ENCODE results near the gene NSFL1C. TPM values are rescaled to one million over a fixed set of nuclear protein-coding genes. Genes with fewer than 3 reads are reported as not detected.
A peak's percentile ranks its signal among the peaks of the same experiment; 100 is the strongest.

The NSFL1C gene
- total and polyA plus RNA-seq, 2 experiments from 2014 or later = 46.2 to 102 TPM

DNA sequence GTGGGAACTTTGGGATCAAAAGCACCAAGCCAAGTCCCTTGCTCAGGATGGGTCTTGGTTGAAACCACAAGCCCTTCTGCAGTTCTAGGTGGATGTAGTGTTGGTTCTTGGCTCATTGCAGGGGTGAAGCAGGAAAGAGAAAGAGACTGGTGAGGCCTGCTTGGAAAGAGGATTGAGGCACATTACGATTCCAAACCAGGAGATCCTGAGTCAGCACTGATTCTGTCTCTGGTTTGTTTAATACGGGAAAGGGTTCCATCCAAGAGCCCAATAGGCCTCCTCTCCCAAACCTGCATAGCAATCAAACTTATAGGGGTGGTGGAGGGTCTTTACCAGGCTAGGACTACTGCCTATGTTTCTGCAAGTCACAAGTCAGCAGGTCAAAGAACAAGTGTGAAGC lies 24.3 kb downstream of the NSFL1C start:
- H3K27me3 ChIP-seq = no peaks in the 10 kb centered on the region
- TF ChIP-seq, protein P1, sequence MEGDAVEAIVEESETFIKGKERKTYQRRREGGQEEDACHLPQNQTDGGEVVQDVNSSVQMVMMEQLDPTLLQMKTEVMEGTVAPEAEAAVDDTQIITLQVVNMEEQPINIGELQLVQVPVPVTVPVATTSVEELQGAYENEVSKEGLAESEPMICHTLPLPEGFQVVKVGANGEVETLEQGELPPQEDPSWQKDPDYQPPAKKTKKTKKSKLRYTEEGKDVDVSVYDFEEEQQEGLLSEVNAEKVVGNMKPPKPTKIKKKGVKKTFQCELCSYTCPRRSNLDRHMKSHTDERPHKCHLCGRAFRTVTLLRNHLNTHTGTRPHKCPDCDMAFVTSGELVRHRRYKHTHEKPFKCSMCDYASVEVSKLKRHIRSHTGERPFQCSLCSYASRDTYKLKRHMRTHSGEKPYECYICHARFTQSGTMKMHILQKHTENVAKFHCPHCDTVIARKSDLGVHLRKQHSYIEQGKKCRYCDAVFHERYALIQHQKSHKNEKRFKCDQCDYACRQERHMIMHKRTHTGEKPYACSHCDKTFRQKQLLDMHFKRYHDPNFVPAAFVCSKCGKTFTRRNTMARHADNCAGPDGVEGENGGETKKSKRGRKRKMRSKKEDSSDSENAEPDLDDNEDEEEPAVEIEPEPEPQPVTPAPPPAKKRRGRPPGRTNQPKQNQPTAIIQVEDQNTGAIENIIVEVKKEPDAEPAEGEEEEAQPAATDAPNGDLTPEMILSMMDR (IDR thresholded peaks at IDR 0.05; ENCODE audit: low read depth, low read length) = no peak
- H3K36me3 ChIP-seq = peaks cover 48% of the 10 kb centered on the region
- no peaks in the 10 kb centered on the region for H3K4me1 ChIP-seq (ENCODE audit: low read depth)
- no peak overlapping the region for H3K27ac ChIP-seq
- H3K9me3 ChIP-seq (ENCODE audit: low read depth) = no peaks in the 10 kb centered on the region
- no peak for DNase-seq (ENCODE audit: low read depth in 1 of 2, low spot score in 1 of 2)
- no peak overlapping the region for H3K4me3 ChIP-seq

DNA sequence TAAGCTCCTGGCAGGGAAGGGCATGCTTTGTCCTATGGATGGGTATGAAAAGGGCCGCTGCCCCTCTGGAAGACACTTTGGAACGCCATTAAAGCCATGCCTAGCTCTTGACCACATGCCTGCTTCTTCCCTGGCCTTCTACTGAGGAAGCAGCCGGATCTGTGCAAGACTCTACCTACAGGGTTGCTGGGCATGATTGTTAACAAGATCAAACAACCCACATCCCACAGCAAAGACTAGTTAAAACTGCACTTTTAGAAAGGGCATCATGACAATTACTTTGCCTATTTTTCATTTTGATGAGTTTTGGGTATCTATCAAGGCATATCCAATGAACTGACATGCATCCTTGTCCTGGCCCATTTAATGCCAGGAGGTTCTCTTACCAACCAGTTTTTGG lies 25.5 kb downstream of the NSFL1C start:
- Histone ChIP-seq H3K4me3 (no peak overlapping the region), H3K27me3 (no peaks in the 10 kb centered on the region), H3K4me1 (ENCODE audit: low read depth) (no peaks in the 10 kb centered on the region), H3K27ac (no peak overlapping the region), H3K9me3 (ENCODE audit: low read depth) (no peaks in the 10 kb centered on the region), H3K36me3 (peaks cover 40% of the 10 kb centered on the region)
- DNase-seq (ENCODE audit: low read depth in 1 of 2, low spot score in 1 of 2) = no peak
- TF ChIP-seq, protein P1 (IDR thresholded peaks at IDR 0.05; ENCODE audit: low read depth, low read length) = no peak

DNA sequence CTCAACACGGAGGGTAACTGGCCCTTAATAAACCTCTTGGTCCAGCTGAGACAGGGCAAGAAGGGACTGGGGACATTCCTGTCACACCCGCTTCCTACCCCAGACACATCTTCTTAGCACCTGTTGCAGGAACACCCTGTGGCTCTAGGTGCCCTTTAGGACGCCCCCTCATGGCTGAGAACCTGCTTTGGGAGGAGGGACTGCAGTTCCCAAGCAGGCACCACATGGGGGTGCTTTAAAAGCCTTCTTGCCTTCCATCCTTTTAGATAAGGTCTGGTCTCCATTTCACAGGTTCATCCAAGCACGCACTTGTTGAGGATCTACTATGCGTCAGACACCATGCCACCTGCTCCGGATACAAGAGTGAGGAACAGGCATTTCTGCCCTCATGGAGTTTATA lies 26.6 kb downstream of the NSFL1C start:
- no peaks in the 10 kb centered on the region for H3K27me3 ChIP-seq
- no peaks in the 10 kb centered on the region for H3K4me1 ChIP-seq (ENCODE audit: low read depth)
- DNase-seq (ENCODE audit: low read depth in 1 of 2, low spot score in 1 of 2) = peak in 1 of 2 donors; percentile 16
- TF ChIP-seq, protein P1 (IDR thresholded peaks at IDR 0.05; ENCODE audit: low read depth, low read length) = peak; percentile 35
- peaks cover 29% of the 10 kb centered on the region for H3K36me3 ChIP-seq
- H3K4me3 ChIP-seq = no peak overlapping the region
- no peaks in the 10 kb centered on the region for H3K9me3 ChIP-seq (ENCODE audit: low read depth)
- H3K27ac ChIP-seq = no peak overlapping the region

DNA sequence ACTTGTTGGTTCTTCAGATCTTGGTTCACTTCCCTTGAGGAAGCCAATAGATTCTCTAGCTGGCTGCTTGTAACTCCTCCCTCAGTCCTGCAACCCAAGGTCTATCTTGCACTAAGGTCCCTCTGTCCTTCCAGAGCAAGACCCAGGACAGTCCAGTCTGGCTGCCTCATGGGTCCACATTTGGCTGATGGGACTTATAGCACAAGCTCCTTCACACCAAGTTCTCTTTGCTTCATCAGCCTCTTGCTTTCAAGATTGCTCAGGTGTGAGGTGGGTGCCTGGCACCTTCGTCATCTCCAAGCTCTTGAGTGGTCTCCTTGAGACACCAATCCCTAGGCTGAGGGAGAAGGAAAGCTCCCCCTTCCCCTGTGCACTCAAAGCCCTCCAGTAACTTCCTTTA lies 28.3 kb downstream of the NSFL1C start:
- no peak for DNase-seq (ENCODE audit: low read depth in 1 of 2, low spot score in 1 of 2)
- Histone ChIP-seq H3K27me3 (no peaks in the 10 kb centered on the region), H3K27ac (no peak overlapping the region), H3K36me3 (peaks cover 14% of the 10 kb centered on the region), H3K9me3 (ENCODE audit: low read depth) (no peaks in the 10 kb centered on the region), H3K4me1 (ENCODE audit: low read depth) (no peaks in the 10 kb centered on the region), H3K4me3 (no peak overlapping the region)
- TF ChIP-seq, protein P1 (IDR thresholded peaks at IDR 0.05; ENCODE audit: low read depth, low read length) = no peak

DNA sequence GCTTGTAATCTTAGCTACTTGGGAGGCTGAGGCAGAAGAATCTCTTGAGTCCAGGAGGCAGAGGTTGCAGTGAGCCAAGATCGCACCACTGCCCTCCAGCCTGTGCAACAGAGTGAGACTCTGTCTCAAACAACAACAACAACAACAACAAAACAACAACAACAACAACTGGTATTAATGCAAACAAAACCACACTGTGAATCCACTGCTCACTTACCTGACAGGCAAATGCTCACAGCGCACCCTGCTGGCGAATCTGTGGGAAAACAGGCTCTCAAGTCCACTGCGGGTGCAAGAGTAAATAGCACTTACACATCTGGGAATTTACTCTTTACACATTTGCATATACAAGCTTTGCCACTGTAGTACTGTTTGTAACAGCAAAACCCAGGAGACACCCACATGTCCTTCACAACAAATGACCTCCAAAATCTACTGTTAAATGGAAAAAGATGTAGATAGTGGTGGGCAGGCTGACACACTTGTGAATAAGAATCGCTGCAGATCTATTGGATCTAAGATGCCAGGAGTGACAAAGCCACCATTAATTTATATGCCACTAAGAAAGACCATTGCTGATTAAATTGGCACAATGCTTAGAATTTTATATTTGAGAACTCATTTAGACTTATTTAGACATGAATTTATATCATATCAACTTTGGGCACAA lies 29.3 kb downstream of the NSFL1C start:
- Histone ChIP-seq H3K27me3 (no peaks in the 10 kb centered on the region), H3K36me3 (peaks cover 5% of the 10 kb centered on the region), H3K4me3 (no peak overlapping the region), H3K4me1 (ENCODE audit: low read depth) (no peaks in the 10 kb centered on the region), H3K9me3 (ENCODE audit: low read depth) (no peaks in the 10 kb centered on the region), H3K27ac (no peak overlapping the region)
- TF ChIP-seq, protein P1 (IDR thresholded peaks at IDR 0.05; ENCODE audit: low read depth, low read length) = peak; percentile 87
- DNase-seq (ENCODE audit: low read depth in 1 of 2, low spot score in 1 of 2) = peak; percentile 74 to 91

Data from cardiac muscle cell (in vitro differentiated cells and primary cell).